ENCODE results near the gene BRSK2.

DNA sequence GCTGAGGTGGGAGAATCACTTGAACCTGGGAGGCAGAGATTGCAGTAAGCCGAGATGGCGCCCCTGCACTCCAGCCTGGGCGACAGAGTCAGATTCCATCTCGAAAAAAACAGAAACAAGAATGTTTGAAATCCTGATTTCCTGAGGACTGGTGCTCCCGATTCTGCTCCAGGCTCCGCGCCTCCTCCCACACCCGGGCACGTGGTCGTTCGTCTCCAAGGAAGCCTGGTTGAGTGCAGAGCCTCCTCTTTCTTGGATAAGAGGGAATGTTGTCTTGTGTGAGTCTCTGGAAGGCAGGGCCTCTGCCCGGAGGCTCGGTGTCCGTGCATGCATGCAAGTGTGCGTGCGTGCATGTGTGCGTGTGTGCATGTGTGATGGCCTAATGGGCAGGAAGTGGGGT lies 30.1 kb downstream of the BRSK2 start:
- TF ChIP-seq POLR2A (IDR thresholded peaks at IDR 0.05; ENCODE audit: low read length) (no peak), GATA1 (IDR thresholded peaks at IDR 0.05; ENCODE audit: low read depth, low read length) (no peak)

Measured in erythroblast (primary cell).